Endodermal cell (in vitro differentiated cells): ENCODE data around the gene COPS3. TPM values are rescaled to one million over a fixed set of nuclear protein-coding genes. Genes with fewer than 3 reads are reported as not detected.

Experiments
- DNase-seq: peaks from one replicate; pipeline ENCODE4 v3.0.0-alpha.2; 2017
- H3K27ac ChIP-seq: 2 replicates; pipeline ENCODE4 v1.5.1; 2013; ENCODE audit warnings: mild to moderate bottlenecking, low read depth, low read length, moderate library complexity
- H3K27me3 ChIP-seq: 2 replicates; pipeline ENCODE4 v1.6.1; 2013; ENCODE audit warnings: mild to moderate bottlenecking, low read length, moderate library complexity; ENCODE audit not compliant: insufficient read depth, control insufficient read depth, poor library complexity, severe bottlenecking
- H3K36me3 ChIP-seq: 2 replicates; pipeline ENCODE4 v1.7.0; 2013; ENCODE audit warnings: mild to moderate bottlenecking, low read length, moderate library complexity; ENCODE audit not compliant: control insufficient read depth, insufficient read depth
- H3K4me1 ChIP-seq: one replicate; pipeline ENCODE4 v1.7.0; 2013; ENCODE audit warnings: low read length; ENCODE audit not compliant: control insufficient read depth, insufficient read depth
- H3K4me3 ChIP-seq: 2 replicates; pipeline ENCODE4 v1.5.1; 2013; ENCODE audit warnings: mild to moderate bottlenecking, low read length, moderate library complexity
- H3K9ac ChIP-seq: 2 replicates; pipeline ENCODE4 v1.6.1; 2013; ENCODE audit warnings: mild to moderate bottlenecking, low read length, moderate library complexity; ENCODE audit not compliant: poor library complexity, severe bottlenecking; ENCODE audit errors: extremely low read depth
- H3K9me3 ChIP-seq: 2 replicates; pipeline ENCODE4 v1.6.1; 2013; ENCODE audit warnings: mild to moderate bottlenecking, low read length, moderate library complexity; ENCODE audit not compliant: control insufficient read depth
- H3K27ac Mint-ChIP-seq: 2 replicates; pipeline ENCODE4 v1.8.0; 2020; ENCODE audit warnings: mixed read lengths
- H3K27me3 Mint-ChIP-seq: 2 replicates; pipeline ENCODE4 v1.8.0; 2021; ENCODE audit warnings: mild to moderate bottlenecking, mixed read lengths; ENCODE audit not compliant: insufficient read depth
- H3K36me3 Mint-ChIP-seq: 2 replicates; pipeline ENCODE4 v1.8.0; 2020; ENCODE audit warnings: low read depth, mixed read lengths
- H3K4me1 Mint-ChIP-seq: 2 replicates; pipeline ENCODE4 v1.8.0; 2020; ENCODE audit warnings: mixed read lengths
- H3K4me3 Mint-ChIP-seq: 2 replicates; pipeline ENCODE4 v1.8.0; 2020; ENCODE audit warnings: mild to moderate bottlenecking, moderate library complexity, mixed read lengths
- H3K9me3 Mint-ChIP-seq: 2 replicates; pipeline ENCODE4 v1.8.0; 2020; ENCODE audit warnings: mild to moderate bottlenecking, mixed read lengths
- WGBS, 2 experiments: methylation state at CpG; one replicate each; pipeline versions ENCODE4 v1.1.5 to v1.1.7; 2013; ENCODE audit warnings: missing lambda C conversion rate in 2 of 2, mixed read lengths in 1 of 2; ENCODE audit not compliant: insufficient coverage in 1 of 2, insufficient read length in 1 of 2; 5-methylcytosine and 5-hydroxymethylcytosine counted together
- total RNA-seq, 2 donors: library from RNA; stranded (reverse); fragmentation: NEBNext Ultra II Directional in 1 of 2; extraction: Animal tissue kit (Norgen Biotek cat#: 25700) in 1 of 2; gene quantifications; 2 replicates in 1 of 2; 3 replicates in 1 of 2; pipeline ENCODE4 v1.2.1, GENCODE V29; 2021
- TF ChIP-seq, protein P1 (sequence below): fragments of 200-600 bp; sonication (generic); conservative IDR thresholded peaks from 2 replicates; pipeline ENCODE4 v1.5.0; 2021; ENCODE audit warnings: antibody characterized with exemption, mild to moderate bottlenecking

COPS3 gene
- total RNA-seq, 2 donors from 2014 or later, result 63.1 to 67.5 TPM

DNA sequence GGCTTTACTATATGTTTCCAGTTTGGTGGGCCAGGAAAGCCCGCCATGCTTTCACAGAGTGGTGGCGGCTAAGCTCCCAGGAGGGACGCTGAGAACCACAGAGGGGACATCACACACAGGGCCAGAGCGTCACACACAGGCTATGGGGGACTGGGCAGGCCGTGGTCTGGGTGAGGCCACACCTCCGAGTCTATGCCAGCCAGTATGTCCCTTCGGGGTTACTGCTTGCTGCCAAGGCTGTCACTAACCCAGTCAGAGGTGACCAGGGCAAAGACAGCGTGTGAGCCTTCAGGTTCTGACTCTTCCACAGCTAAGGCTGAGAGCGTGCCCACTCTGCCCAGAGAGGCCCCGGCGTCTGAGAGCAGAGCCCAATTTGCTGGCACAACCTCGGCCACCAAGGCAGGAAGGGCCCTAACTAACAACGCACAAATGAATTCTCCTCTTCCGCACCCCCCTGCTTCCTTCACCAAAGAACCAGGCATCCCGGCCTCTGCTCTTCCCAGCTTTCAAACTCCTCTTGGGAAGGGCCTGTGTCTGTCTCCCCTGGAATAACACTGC, 77.8 kb downstream of the COPS3 start:
- H3K27me3 ChIP-seq, result peaks cover 13% of the 10 kb centered on the region
- no peaks in the 10 kb centered on the region for H3K27me3 Mint-ChIP-seq
- H3K4me1 ChIP-seq, result no peaks in the 10 kb centered on the region
- no peaks in the 10 kb centered on the region for H3K36me3 Mint-ChIP-seq
- no peak overlapping the region for H3K27ac ChIP-seq
- TF ChIP-seq, protein P1, sequence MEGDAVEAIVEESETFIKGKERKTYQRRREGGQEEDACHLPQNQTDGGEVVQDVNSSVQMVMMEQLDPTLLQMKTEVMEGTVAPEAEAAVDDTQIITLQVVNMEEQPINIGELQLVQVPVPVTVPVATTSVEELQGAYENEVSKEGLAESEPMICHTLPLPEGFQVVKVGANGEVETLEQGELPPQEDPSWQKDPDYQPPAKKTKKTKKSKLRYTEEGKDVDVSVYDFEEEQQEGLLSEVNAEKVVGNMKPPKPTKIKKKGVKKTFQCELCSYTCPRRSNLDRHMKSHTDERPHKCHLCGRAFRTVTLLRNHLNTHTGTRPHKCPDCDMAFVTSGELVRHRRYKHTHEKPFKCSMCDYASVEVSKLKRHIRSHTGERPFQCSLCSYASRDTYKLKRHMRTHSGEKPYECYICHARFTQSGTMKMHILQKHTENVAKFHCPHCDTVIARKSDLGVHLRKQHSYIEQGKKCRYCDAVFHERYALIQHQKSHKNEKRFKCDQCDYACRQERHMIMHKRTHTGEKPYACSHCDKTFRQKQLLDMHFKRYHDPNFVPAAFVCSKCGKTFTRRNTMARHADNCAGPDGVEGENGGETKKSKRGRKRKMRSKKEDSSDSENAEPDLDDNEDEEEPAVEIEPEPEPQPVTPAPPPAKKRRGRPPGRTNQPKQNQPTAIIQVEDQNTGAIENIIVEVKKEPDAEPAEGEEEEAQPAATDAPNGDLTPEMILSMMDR, result no peak
- no peak overlapping the region for H3K4me3 Mint-ChIP-seq
- no peaks in the 10 kb centered on the region for H3K36me3 ChIP-seq
- DNase-seq, result no peak
- no peak overlapping the region for H3K4me3 ChIP-seq
- no peaks in the 10 kb centered on the region for H3K9me3 ChIP-seq
- H3K9ac ChIP-seq, result no peak overlapping the region
- H3K9me3 Mint-ChIP-seq, result peaks cover 2% of the 10 kb centered on the region
- WGBS, 2 experiments, result 95 to 99% methylated on average over 10 to 15 of the region's 15 CpGs
- H3K4me1 Mint-ChIP-seq, result no peaks in the 10 kb centered on the region
- no peak overlapping the region for H3K27ac Mint-ChIP-seq

DNA sequence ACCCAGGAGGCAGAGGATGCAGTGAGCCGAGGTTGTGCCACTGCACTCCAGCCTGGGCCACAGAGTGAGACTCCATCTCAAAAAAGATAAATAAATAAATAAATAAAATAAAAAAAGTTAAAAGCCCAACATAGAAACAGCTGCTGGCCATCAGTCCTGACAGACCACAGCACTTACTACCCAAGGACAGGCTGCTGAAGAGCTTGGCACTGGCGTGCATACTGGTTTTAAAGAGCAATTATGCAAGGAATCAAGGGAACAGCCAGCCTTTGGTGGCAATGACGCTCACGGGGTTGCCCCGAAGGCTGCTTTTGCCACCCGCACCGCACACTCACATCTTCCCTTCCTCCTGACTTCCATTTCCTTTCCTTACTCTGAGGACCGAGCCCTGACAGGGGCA, 79.1 kb downstream of the COPS3 start:
- Histone ChIP-seq H3K4me3 (no peak overlapping the region), H3K9ac (no peak overlapping the region), H3K36me3 (no peaks in the 10 kb centered on the region), H3K4me1 (no peaks in the 10 kb centered on the region), H3K27me3 (peaks cover 13% of the 10 kb centered on the region), H3K27ac (no peak overlapping the region), H3K9me3 (no peaks in the 10 kb centered on the region)
- Mint-ChIP-seq H3K27me3 (no peaks in the 10 kb centered on the region), H3K36me3 (no peaks in the 10 kb centered on the region), H3K4me3 (no peak overlapping the region), H3K27ac (no peak overlapping the region), H3K9me3 (peaks cover 2% of the 10 kb centered on the region), H3K4me1 (no peaks in the 10 kb centered on the region)
- 92 to 100% methylated on average over 3 to 8 of the region's 8 CpGs for WGBS, 2 experiments
- no peak for DNase-seq
- TF ChIP-seq, protein P1, result no peak

DNA sequence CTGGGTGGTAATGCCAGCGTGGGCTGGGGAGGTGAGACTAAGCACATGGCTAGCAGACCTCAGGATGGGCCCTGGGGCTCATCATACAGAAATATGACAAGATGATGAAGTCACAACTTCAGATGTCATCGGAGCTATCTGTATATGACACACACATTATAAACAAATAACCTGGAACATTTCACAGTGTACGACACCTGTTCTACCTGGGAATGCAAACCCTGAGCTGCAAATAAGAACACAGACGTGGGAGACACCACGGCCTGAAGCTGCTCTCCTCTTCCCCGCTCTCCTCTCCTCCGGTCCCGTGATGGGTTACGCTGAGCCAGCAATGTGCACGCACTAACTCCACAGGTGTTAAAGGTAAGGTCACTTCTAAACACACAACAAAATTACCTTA, 79.8 kb downstream of the COPS3 start:
- 94 to 100% methylated on average over 3 to 10 of the region's 10 CpGs for WGBS, 2 experiments
- Mint-ChIP-seq H3K4me3 (no peak overlapping the region), H3K27ac (no peak overlapping the region), H3K27me3 (no peaks in the 10 kb centered on the region), H3K36me3 (no peaks in the 10 kb centered on the region), H3K4me1 (no peaks in the 10 kb centered on the region), H3K9me3 (no peaks in the 10 kb centered on the region)
- Histone ChIP-seq H3K27ac (no peak overlapping the region), H3K9me3 (no peaks in the 10 kb centered on the region), H3K36me3 (no peaks in the 10 kb centered on the region), H3K27me3 (peaks cover 13% of the 10 kb centered on the region), H3K4me1 (no peaks in the 10 kb centered on the region), H3K4me3 (no peak overlapping the region), H3K9ac (no peak overlapping the region)
- TF ChIP-seq, protein P1, result no peak
- DNase-seq, result no peak
